GM23248 (cell line): ENCODE data around the gene WLS.

Experiments used
- EZH2 ChIP-seq: fragments of 200-600 bp; sonication (generic); IDR thresholded peaks from 2 replicates; pipeline ENCODE4 v1.6.1; 2018; ENCODE audit warnings: antibody characterized with exemption, mild to moderate bottlenecking; ENCODE audit not compliant: insufficient read depth, poor library complexity, severe bottlenecking
- EZH2phosphoT487 ChIP-seq: fragments of 200-600 bp; sonication (generic); IDR thresholded peaks from 2 replicates; pipeline ENCODE4 v1.6.1; 2018; ENCODE audit warnings: antibody characterized with exemption, moderate library complexity, mild to moderate bottlenecking, low read depth; ENCODE audit not compliant: insufficient read depth

GRCh38 chr1:68197891-68198290 lies 34.4 kb downstream of the WLS start:
- TF ChIP-seq EZH2 (no peak), EZH2phosphoT487 (no peak)
